Erythroblast (primary cell): ENCODE measurements around the gene FAM20C.

Source experiments
- DNase-seq, 2 experiments: peaks; one replicate each; lab custom pipeline; 2025; lab: John Stamatoyannopoulos, UW
- GATA1 ChIP-seq: IDR thresholded peaks from 2 replicates; pipeline ENCODE4 v1.6.1; 2011; ENCODE audit warnings: low read depth, mild to moderate bottlenecking, control low read depth, low read length, moderate library complexity
- POLR2A ChIP-seq: IDR thresholded peaks from 2 replicates; pipeline ENCODE4 v1.6.1; 2011; ENCODE audit warnings: mild to moderate bottlenecking, low read length

Gene FAM20C

DNA sequence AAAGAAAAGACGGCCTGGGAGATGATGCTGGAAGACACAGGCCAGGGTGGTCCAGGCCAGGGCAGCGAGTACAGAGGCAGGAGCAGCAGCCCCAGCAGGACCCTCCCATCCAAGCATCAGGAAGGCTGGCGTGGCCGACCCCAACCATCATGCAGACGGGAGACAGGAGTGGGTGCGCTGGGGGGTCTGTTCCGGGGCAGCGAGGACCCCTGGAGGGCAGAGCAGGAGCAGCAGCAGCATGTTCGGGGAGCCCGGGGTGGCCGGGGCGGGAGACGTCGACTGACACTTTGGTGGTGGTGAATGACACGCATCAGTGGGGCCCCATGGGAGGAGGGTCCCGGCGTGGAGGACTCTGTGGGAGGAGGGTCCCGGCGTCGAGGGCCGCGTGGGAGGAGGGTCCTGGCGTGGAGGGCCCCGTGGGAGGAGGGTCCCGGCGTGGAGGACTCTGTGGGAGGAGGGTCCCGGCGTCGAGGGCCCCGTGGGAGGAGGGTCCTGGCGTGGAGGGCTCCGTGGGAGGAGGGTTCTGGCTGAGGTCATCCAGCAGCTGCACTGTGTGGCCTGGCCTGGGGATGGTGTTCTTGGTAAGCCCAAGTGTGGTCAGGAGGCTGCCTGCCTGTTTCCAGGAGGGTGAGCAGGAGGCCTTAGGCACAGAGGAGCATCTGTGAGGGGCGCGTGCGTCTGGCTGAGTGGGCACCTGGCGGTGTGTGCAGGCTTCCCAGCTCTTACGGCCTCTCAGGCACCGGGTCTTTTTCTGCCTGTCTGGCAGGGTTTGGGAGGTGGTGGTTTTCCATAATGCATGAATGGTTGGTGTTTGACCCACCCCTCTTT, 38.9 kb downstream of the FAM20C start:
- TF ChIP-seq GATA1 (no peak), POLR2A (no peak)
- DNase-seq: no peak

DNA sequence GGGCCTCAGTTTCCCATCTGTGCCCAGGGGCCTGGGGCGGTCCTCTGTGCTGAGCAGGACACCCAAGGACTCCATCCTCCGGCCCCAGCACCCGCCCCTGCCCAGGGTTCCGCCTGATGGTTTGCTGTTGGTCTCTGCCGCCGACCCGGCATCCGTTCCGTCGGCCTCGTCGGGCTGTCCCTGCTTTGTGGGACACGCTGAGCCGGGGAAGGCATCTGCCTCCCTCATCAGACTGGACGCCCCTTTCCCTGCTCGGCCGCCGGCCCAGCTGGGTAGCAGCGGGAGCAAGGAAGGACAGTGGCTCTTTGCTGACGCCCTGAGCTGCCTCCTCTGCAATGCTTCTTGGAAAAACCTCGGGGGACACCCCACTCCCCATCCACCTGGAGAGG, 39.5 kb downstream of the FAM20C start:
- no peak for DNase-seq
- TF ChIP-seq POLR2A (no peak), GATA1 (no peak)

GRCh38 chr7:232410-233248, 40.3 kb downstream of the FAM20C start:
- no peak for TF ChIP-seq GATA1
- TF ChIP-seq POLR2A: no peak
- DNase-seq: no peak

DNA sequence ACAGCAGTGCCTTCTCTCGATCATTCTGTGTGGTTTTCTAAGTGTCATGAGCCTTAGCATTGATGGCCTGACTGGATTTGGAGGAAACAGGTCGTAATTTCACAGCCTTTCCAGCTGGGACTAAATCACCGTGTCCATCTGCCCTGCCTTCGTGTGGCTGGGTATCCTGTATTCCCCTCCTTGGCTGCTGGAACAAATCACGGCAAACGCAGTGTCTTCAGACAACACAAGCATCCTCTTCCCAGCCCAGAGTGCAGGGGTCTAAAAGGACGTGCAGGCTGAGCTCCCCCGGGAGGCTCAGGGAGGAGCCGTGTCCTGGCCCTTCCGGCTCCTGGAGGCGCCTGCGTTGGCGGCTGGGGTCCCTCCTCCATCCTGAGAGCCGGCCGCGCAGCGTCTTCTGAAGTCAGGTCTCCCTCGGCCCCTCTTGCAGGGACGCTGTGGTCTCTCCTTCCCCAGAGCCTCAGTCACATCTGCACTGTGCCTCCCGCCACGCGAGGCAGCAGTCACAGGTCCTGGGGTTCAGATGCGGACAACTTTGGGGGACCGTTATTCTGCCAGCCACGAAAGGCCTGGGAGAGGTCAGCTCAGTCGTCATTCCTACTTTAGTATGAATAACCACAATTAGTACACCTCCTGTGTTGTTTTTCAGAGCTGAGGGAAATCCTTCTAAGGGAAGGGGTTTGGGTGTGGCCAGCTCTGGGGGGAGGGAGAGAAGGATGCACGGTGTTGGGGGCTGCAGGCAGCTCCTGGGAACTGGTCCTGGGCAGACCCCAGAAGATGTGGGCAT, 41.1 kb downstream of the FAM20C start:
- TF ChIP-seq GATA1: no peak
- no peak for DNase-seq

DNA sequence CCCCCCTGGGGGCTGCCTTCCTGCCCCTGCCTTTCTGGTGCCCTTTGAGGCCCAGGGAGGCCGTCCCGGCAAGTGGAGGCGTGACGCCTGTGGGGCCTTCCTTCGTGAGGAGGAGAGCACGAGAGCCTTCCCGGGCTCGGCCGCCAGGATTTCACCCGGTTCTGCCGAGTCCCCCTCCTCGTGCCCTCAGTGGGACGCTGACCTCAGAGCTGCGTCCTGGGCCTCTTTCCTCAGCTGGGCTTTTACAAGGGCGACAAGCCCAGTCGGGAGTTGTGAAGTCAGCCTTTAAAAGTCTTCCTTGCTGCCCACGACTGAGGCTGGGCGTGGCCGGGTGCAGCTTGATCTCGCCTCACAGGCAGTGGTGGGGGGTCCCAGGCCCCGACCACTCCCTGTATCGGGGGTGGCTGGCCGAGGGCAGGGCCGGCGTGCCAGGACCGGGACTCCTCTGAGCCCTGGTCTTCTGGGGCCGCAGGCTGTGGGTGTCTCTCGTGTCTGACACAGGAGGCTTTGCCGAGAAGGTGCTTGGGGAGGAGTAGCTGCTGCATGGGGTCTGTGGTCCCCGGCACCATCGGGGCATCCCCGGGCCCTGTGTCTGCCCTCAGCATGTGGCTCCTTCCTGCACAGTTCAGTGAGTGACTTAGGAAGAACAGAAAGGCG, 41.8 kb downstream of the FAM20C start:
- DNase-seq: no peak

DNA sequence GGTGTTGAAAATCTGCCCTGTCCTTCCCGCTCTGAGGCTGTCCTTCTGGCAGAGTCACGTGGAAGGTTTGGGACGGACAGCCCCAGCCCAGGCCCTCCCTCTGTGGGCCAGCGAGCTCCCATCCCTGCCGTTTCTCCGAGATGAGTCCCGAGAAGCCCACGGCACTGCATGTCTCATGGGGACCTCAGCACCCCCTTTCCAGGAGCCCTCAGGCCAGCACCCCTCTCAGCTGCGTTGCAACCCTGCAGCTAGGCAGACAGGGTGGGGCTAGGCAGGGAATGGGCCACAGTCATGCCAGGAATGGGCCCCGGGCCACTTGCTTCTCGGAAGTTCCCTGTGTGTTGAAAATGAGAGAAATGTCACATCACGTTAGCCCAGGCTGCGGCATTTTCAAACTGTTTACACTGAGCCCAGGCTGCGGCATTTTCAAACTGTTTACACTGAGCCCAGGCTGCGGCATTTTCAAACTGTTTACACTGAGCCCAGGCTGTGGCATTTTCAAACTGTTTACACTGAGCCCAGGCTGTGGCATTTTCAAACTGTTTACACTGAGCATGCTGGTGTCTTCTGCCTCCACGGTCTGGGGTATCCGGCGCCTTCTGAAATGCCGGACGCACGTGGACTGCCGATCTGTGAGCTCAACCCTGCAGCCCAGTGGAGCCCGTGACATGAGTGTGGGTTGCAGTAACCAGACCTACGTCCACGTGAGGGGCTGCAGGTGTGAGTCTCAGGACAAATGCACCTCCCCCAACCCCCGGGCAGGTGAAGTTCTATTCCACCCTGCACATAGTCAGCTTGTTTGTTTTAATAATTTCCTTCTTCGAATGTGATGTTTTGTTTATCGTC, 42.6 kb downstream of the FAM20C start:
- TF ChIP-seq GATA1 (no peak), POLR2A (no peak)
- DNase-seq: no peak

More for the DNA sequence above, 41.8 kb downstream of the FAM20C start:
- TF ChIP-seq GATA1 (no peak), POLR2A (no peak)

GRCh38 chr7:235576-236395, 43.4 kb downstream of the FAM20C start:
- DNase-seq: no peak
- no peak for TF ChIP-seq GATA1
- no peak for TF ChIP-seq POLR2A

DNA sequence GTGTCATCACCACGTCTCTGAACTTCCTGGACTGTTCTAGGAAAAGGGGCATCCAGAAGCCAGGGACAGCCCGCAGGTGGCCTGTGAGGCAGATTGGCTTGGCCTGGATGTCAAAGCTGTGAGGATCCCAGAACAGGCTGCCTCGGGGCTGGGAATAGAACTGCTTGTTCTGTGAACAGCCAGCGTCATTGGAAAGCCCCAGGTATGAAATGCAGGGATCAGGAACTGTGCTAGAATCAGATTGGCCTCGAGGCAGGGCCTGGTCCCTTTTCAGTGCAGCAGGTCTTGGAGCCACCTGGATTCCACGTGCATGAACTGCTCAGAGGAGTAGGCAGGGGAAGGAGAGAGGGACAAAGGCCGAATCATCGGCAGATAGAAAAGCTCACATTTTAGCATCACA, 44.6 kb downstream of the FAM20C start:
- DNase-seq: no peak

GRCh38 chr7:237385-237784, 45.0 kb downstream of the FAM20C start:
- DNase-seq: no peak
- no peak for TF ChIP-seq GATA1
- TF ChIP-seq POLR2A: no peak

More for the DNA sequence above, 44.6 kb downstream of the FAM20C start:
- no peak for TF ChIP-seq GATA1

DNA sequence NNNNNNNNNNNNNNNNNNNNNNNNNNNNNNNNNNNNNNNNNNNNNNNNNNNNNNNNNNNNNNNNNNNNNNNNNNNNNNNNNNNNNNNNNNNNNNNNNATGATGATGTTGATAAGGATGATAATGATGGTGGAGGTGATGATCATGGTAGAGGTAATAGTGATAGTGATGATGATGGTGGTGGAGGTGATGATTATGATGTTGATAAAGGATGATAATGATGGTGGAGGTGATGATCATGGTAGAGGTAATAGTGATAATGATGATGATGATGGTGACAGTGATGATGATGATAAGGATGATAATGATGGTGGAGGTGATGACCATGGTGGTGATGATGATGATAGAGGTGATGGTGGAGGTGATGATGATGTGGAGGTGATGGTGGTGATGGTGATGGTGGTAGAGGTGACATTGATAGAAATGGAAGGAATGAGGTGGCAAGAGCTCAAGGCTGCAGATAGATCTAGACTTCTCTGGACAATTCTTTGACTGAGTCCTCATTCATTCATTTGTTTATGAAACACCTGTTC, 47.8 kb downstream of the FAM20C start:
- no peak for DNase-seq
- TF ChIP-seq GATA1 (no peak), POLR2A (no peak)

DNA sequence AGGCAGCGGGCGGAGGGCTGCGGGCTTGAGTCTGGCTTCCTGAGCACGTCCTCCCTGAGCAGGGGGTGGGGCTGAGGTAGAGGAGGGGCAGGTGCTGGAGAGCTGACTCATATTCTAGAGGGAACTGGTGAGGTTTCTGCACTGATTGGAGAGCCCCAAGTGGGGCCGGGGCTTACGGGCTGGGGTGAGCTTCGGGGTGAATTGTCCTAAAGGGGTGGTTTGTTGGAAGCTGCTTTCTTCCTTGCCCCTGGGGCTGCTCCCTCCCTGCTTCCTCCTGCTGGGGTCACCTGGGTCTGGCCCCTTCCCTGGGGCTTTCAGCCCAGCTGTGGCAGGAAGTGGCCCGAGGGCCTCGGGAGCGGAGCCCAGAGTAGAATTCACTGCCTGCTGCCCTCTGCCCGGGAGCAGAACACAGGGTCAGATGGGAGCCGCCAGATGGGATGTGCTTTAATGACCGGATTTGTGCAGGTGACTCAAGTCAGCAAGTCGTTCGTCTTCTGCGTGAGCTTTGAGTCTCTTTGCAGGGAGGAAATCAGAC, 48.6 kb downstream of the FAM20C start:
- no peak for TF ChIP-seq POLR2A
- TF ChIP-seq GATA1: no peak
- DNase-seq: no peak
